ENCODE measurements around the gene HFE. TPM values are rescaled to one million over a fixed set of nuclear protein-coding genes. Genes with fewer than 3 reads are reported as not detected.

HFE gene
- total RNA-seq, 1 experiment from 2014 or later: 14.5 TPM

DNA sequence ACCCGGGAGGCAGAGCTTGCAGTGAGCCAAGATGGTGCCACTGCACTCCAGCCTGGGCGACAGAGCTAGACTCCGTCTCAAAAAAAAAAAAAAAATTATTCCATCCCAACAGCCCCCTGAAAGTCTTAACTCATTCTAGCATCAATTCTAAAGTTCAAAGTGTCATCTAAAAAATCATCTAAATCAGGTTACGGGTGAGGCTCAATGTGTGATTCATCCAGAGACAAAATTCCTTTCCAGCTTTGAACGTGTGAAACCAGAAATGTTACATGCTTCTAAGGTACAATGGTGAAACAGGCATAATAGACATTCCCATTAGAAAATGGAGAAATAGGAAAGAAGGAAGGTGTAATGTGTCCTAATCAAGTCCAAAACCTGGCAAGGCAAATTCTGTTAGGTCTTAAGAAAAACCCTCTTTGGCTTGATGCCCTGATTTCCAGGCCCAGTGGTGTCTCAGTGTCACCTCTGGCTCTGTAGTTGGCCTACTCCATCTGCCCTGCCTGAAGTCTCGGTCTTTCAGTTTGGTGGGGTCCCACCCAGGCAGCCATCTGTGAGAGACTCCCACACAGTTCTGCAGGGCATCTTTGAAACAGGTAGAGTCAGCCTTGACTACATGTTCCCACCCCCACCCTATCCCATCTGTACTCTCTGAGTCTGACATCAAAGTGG lies 43.5 kb downstream of the HFE start:
- no peak for DNase-seq (ENCODE audit: extremely low read depth, low read depth)

DNA sequence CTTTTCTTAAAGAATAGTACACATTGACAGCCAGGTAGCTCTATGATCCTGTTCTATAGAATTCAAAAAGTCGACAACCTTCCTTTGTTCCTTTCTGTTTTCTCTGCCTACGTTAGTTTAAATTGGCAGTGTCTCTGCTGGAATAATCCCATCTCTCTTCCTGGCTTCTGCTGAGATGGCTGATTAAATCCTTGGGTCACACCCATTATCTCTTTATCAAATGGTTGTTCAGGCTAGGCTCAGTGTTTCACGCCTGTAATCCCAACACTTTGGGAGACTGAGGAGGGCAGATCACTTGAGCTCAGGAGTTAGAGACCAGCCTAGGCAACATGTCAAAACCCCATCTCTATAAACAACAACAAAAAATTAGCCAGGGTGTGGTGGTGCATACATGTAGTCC lies 44.4 kb downstream of the HFE start:
- no peak for DNase-seq (ENCODE audit: extremely low read depth, low read depth)

DNA sequence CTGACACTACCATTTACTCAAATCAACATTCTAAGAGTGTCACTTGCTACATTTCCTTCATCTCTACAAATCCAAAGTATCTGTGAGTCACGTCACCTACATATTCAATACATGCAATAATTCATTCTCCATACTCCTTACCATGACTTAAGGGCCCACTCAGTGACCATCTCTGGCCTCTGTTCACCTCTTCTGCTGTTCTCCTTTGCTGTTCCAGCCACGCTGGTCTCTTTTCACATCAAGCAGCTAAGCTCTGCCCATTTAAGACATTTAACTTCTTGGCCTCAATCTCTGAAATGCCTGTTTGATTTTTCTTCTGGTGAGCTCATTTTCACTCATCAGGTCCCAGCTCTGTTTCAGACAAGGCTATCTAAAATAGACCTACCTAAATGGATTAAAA lies 46.5 kb downstream of the HFE start:
- no peak for DNase-seq (ENCODE audit: extremely low read depth, low read depth)

DNA sequence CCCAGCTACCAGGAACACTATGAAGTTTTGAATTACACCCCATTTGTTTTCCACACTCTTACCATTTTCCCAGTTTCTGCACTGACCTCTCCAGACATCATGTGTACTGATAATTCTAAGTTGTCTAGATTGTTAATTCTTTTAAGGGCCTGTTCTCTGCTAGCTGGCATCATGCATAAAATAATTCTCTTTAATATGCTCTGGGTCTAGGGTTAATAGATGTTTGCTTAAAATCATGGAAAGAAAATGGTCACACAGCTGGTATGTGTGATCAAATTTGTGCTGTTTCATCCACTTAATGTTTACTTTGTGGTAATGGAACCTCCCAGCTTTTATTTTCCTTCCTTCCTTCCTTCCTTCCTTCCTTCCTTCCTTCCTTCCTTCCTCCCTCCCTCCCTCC lies 49.1 kb downstream of the HFE start:
- DNase-seq (ENCODE audit: extremely low read depth, low read depth): no peak

DNA sequence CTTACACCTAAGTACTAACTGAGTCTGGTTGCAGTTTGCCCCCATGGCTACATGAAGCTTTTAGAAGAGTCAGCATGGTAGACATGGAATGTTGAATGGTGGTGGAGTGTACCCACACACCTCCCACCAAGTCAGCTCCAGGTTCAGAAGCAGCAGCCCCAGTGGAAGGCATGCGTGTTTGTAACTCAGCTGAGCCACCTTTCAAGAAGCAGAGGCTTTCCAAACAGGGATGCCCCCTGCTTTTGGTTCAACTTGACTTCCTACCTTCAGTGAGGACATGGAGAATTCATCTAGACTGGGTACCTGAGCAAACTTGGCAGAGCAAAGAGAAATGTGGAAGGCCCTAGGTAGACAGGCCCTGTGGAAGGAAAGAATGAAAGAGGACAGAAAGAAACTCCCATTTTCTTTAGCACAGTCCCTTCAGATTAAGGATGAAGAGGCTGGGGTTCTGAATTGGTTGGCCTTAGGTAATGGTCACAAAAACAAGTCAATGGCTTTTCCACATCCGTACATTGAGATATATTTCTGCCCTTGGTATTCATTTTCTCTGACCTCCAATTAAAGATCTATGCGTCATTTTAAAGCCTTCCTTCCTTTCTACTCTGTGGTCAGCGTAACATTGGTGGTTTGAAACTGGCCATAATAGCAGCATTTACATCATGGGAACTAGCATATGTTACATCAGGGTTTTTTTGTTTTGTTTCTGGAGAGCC lies 53.2 kb downstream of the HFE start:
- DNase-seq (ENCODE audit: extremely low read depth, low read depth): no peak

DNA sequence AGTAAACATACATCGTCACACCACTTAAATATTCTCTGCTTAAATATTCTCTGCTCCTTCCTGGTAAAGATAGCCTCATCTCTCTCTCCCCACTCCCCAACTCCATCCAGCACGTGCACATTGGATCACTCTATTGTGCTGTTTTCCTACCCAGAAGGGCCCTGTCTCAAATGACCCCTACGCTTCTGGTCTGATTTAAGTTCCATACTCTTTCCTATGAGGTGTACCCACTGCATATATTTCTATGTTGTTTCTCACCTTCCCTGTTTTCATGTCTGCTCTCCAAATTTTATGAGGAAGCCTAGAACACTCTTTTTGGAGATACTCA lies 53.7 kb downstream of the HFE start:
- DNase-seq (ENCODE audit: extremely low read depth, low read depth): no peak

DNA sequence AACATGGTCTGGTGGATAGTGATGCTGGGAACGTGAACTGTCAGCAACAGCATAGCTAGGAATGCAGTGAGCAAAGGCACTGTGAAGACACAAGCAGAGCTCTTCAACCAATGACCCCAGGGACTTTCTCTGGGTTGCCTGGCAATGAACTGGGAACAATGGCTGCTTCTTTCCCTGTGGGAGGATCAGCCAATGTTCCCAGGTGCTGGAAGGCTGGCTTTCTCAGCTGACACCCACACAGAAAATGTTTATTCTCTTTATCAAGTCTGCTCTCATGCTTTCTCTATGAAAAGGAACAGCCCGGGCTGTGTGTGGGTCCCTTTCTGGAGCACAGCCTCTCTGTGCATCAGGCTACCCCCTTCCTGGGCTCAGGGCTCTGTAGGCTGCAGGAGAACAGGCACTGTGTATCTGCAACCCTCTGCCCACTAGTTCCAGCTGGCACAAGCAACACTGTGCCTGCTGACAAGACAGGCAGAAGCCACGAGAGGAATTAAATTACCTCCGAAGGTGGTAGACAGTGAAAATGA lies 54.2 kb downstream of the HFE start:
- no peak for DNase-seq (ENCODE audit: extremely low read depth, low read depth)

DNA sequence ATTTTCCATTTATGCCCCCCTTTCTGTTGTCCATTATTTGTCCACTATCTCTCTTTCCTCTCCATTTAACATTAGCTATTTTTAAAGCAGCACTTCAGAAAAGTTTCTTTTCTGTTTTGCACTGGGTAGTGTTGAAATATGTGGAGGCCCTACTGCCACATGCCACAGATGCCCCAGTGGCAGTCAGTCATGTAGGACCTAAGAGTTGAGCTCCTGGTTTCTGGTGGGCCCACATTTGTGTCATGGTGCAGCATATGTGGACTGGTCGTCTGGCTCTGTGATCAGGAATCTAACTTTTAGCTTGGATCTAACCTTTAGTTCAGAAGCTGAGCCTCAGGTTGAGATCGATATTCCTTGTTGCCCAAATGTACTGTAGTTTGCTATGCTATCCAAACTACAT lies 54.8 kb downstream of the HFE start:
- DNase-seq (ENCODE audit: extremely low read depth, low read depth): no peak

Other genes with a start within 250 kb of the HFE start
- not detected in 2 replicates for gene SLC17A3, start 213.2 kb upstream of the HFE start, total RNA-seq (2014; rRNA removed; shearing (Covaris generic))
- not detected in 2 replicates for gene SLC17A2, start 156.7 kb upstream of the HFE start, total RNA-seq (2014; rRNA removed; shearing (Covaris generic))
- gene TRIM38, start 124.6 kb upstream of the HFE start, total RNA-seq (2014; rRNA removed; shearing (Covaris generic)): 5.7 and 7.2 TPM in 2 replicates